PC-3 (cell line): ENCODE measurements around the gene PLXNA1.

Experiments
- EZH2 ChIP-seq: fragments of 300-600 bp; sonication (generic); IDR thresholded peaks from one replicate; pipeline ENCODE4 v1.6.1; 2017; ENCODE audit warnings: antibody characterized with exemption, mild to moderate bottlenecking, low read length; ENCODE audit not compliant: unreplicated experiment
- EZH2phosphoT487 ChIP-seq: fragments of 300-600 bp; sonication (generic); IDR thresholded peaks from 2 replicates; pipeline ENCODE4 v1.6.1; 2018; ENCODE audit warnings: mild to moderate bottlenecking, antibody characterized with exemption, low read length, borderline replicate concordance
- TF ChIP-seq, protein P1 (sequence below): fragments of 300-600 bp; sonication (generic); conservative IDR thresholded peaks from 2 replicates; pipeline ENCODE4 v1.5.1; 2017; ENCODE audit warnings: antibody characterized with exemption, low read depth, mild to moderate bottlenecking, low read length

GRCh38 chr3:127031845-127032244, 48.9 kb downstream of the PLXNA1 start:
- TF ChIP-seq, protein P1, sequence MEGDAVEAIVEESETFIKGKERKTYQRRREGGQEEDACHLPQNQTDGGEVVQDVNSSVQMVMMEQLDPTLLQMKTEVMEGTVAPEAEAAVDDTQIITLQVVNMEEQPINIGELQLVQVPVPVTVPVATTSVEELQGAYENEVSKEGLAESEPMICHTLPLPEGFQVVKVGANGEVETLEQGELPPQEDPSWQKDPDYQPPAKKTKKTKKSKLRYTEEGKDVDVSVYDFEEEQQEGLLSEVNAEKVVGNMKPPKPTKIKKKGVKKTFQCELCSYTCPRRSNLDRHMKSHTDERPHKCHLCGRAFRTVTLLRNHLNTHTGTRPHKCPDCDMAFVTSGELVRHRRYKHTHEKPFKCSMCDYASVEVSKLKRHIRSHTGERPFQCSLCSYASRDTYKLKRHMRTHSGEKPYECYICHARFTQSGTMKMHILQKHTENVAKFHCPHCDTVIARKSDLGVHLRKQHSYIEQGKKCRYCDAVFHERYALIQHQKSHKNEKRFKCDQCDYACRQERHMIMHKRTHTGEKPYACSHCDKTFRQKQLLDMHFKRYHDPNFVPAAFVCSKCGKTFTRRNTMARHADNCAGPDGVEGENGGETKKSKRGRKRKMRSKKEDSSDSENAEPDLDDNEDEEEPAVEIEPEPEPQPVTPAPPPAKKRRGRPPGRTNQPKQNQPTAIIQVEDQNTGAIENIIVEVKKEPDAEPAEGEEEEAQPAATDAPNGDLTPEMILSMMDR = no peak
- TF ChIP-seq EZH2 (no peak), EZH2phosphoT487 (no peak)
